ENCODE measurements around the gene ADAMTSL4. TPM values are rescaled to one million over a fixed set of nuclear protein-coding genes. Genes with fewer than 3 reads are reported as not detected.
A peak's percentile ranks its signal among the peaks of the same experiment; 100 is the strongest.

The ADAMTSL4 gene
- total RNA-seq = 80.3 TPM
- long read RNA-seq, partial matches to known transcripts = 27 of 31 reads
- long read RNA-seq, other reads (novel, unspliced or antisense) = 4 of 31 reads

DNA sequence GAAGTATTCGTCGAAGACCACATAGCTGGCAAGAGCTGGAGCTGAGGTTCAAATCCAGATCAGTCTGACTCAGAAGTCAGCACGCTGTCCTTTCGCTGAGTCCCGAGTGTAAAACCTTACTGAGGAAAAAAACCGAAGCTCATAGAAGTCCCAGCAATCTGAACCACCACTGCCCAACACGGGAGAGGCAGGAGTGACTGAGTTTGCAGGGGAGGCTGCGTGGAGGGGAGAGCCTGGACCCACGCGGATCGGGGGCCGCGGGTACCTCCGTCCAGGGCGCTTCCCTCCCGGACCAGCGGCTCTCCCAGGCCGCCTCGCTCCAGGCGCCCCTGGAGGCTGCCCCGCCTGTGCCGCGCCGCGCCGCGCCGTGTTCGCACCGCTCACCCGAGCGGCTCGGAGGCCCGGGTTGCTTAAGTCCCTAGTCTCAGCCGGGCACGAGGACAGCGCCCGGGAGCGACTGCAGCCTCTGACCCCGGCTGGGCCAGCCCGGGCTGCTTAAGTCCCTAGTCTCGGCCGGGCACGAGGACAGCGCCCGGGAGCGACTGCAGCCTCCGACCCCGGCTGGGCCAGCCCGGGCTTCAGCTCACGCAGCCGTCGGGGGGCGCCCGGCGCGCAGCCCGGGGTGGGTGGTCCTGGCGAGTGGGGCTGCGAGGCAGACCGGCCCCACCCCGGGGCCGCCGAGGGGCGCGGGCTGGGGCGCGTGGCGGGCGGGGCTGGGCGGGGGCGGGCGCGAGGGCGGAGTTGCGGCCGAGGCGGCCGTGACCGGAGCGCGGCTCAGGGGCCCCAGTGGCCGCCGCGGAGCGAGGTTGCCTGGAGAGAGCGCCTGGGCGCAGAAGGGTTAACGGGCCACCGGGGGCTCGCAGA is at the start of gene ADAMTSL4:
TSS of gene ADAMTSL4 (plus strand) at position 777 of the 864 bp plus-strand sequence. CDS start 2,881 bp downstream, outside the sequence.
- intact Hi-C loops (cut with DNase I) = no loop called here
- peak; percentile 46 for ATAC-seq
- peak; percentile 86 for DNase-seq (ENCODE audit: missing footprints)

DNA sequence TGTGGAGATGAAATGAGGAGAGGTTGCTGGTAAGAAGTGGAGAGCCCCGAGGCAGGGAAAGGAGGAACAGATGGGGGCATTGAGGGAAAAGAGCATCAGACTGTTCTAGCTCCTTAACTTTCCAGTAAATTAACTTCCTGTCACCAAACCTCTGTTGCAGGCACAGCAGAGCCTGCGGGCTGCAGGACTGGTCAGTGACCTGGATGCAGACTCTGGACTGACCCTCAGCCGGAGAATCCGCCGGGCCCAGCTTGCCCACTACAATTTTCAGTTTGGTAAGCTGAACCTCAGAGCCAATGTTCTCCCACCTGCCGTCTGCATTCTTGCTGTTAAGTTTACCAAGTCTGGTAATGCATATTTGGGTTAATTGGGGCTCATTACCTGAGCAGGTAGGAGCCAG is 43.8 kb upstream of the ADAMTSL4 start:
- no peak for DNase-seq (ENCODE audit: missing footprints)
- no peak for ATAC-seq
- intact Hi-C loops (cut with DNase I) = no loop called here

DNA sequence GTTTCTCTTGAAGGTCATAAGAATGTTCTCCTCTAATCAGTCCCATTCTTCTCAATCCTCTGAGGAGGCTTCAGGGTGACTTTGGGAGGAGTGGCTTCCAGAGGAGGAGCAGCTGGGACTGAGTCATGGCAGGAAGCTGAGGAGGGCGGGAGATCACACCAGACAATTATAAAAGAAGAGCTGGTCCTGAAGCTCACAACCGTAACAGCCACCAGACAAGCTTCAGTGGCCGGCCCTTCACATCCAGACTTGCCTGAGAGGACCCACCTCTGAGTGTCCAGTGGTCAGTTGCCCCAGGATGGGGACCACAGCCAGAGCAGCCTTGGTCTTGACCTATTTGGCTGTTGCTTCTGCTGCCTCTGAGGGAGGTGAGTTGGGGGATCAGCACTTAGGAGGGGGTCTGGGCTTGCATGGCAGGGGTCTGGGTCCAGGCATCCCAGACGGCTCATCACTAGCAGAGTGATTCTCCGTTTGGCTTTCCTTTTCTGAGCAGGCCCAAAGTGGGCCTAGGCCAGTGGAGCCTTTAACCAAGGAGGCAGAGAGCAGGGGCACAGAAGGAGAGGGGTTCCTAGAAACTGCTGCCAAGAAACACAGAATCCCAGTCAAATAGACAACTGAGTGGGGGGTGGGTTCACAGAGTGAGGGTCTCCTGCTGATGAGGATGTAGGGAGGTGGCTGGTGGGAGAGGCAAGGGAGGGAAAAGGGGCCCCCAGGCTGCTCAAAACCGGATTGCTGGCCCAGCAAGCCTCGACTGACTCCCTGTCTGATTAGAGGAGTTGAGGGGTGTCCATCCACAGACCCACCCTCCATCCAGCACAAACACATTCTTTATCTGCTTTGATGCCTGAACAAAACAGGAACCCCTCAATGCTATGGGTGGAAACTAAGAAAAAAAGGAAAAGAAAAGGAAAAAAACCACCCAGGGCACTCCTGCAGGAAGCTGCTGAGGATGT is 41.0 kb upstream of the ADAMTSL4 start, which contains the start of gene ECM1:
TSS of gene ECM1 (plus strand) at position 198 of the 953 bp plus-strand sequence. CDS start at position 299, 101 bp downstream.
- ATAC-seq = peak; percentile 80
- no peak for DNase-seq (ENCODE audit: missing footprints)
- intact Hi-C loops (cut with DNase I) = no loop called here

DNA sequence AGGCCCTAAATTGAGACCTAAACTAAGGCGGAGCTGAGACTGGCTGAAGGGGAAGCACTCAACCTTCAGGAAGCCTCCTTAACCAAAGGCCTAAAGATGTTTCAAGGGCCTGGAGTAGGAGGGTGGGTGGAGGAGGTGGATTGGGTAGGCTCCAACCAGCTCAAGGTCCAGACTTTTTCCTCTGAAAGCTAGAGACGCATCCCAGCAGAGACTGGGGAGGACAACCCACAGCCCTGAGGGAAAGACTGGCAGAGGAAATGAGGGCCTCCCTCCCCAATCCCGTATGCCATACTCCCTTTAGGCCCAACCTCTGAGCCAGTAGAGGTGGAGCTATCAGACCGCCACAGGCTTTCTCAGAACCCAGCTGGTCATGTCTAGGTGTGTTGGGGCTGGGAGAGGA is 40.2 kb upstream of the ADAMTSL4 start:
- DNase-seq (ENCODE audit: missing footprints) (no peak), ATAC-seq (peak; percentile 11)
- intact Hi-C loops (cut with DNase I) = no loop called here

DNA sequence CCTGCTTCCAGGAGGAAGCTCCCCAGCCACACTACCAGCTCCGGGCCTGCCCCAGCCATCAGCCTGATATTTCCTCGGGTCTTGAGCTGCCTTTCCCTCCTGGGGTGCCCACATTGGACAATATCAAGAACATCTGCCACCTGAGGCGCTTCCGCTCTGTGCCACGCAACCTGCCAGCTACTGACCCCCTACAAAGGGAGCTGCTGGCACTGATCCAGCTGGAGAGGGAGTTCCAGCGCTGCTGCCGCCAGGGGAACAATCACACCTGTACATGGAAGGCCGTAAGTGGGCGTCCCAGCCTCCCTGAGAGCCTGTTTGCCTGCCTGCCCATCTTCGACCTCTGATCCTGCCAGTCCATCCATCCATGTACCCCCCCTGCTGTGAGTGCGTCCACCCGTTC is 37.7 kb upstream of the ADAMTSL4 start:
- no peak for DNase-seq (ENCODE audit: missing footprints)
- intact Hi-C loops (cut with DNase I) = no loop called here
- no peak for ATAC-seq

DNA sequence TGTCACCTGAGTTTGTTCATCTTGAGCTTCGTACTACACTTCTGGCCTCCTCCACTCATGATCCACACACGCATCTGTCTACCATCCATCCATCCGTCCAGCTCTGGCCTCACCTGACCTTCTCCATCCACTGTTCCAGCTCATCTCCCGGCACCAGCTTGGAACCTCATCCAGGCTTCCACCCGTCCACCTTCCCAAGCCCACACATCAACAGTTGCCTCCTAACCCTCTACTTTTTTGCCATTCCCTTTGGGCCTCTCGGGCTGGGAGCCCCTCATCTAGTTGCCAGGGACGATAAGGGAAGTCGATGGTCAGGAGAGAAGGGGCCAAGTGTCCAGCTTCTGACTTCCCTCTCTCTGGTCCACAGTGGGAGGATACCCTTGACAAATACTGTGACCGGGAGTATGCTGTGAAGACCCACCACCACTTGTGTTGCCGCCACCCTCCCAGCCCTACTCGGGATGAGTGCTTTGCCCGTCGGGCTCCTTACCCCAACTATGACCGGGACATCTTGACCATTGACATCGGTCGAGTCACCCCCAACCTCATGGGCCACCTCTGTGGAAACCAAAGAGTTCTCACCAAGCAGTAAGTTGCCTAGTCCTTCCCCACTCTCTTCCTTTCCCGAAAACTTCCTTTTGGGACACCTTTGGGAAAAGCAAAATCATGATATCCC is 37.1 kb upstream of the ADAMTSL4 start:
- intact Hi-C loops (cut with DNase I) = no loop called here
- DNase-seq (ENCODE audit: missing footprints) = no peak

DNA sequence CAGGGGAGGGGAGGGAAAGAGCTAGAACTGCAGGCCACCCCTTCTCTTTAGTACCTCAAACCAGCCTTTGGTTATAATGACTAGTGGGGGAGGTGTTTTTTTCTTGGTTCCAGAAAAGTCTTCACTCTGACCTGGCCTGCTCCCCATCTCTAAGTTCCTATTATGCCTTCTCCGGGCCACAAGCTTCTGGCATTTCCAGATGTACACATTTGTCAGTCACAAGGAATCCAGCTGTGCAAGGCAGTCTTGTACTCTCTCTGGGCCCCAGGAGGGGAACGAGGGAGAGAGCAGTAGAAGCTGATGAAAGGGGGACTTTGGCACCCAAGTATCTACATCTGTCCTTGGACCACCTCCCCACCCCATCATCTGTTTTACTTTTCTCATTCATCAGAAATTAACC is 36.4 kb upstream of the ADAMTSL4 start:
- intact Hi-C loops (cut with DNase I) = no loop called here
- no peak for DNase-seq (ENCODE audit: missing footprints)
- no peak for ATAC-seq

More for the DNA sequence above, 37.1 kb upstream of the ADAMTSL4 start:
- ATAC-seq = no peak

DNA sequence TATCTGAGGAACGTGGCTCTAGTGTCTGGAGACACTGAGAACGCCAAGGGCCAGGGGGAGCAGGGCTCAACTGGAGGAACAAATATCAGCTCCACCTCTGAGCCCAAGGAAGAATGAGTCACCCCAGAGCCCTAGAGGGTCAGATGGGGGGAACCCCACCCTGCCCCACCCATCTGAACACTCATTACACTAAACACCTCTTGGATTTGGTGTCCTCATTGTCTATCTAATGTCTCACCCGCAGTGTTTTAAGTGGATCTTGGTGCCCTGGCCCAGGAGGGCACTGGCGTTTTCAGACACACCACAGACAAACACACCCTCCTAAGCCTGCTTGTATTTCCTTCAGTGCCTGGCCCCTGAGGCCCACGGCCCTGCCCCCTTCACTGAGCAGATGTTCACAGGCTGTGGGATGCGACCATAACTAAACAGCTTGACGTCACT is 35.8 kb upstream of the ADAMTSL4 start:
- no peak for DNase-seq (ENCODE audit: missing footprints)

DNA sequence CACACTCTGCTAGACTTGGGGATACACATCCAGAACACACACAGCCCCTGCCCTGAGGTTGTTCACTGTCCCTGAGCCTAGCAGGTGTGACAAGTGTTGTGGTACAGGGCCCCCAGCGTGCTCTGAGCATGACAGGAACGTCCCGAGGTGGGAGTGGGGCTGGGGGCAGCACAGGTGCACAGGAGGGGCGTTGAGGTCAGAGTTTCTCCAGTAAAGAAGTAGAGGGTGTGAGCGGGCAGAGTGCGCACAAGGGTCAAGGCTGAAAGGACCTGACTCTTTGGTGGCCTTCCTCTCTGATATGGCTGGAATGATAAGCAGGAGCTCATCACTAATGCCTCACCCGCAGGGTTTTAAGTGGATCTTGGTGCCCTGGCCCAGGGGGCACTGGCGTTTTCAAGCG is 34.9 kb upstream of the ADAMTSL4 start:
- intact Hi-C loops (cut with DNase I) = no loop called here
- DNase-seq (ENCODE audit: missing footprints) (no peak), ATAC-seq (no peak)

More for the DNA sequence above, 35.8 kb upstream of the ADAMTSL4 start:
- ATAC-seq = no peak
- intact Hi-C loops (cut with DNase I) = no loop called here

DNA sequence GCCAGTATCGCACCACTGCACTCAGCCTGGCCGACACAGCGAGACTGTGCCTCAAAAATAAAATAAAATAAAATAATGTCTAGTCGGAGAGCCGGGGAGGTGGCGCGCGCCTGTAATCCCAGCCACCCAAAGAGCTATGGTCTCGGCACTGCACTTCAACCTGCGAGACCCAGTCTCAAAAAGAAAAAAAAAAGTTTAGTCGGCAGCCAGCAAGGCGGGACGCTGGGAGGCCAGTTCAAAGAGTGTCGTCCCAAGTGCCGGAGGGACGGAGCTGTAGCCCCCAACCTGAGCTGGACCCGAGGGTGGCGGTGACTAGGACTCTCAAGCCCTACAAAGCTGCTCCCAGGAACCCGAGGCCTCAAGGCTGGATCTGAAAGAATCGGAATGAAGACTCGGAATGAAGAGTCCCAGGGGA is 34.3 kb upstream of the ADAMTSL4 start:
- intact Hi-C loops (cut with DNase I) = loop anchor here (1.0 kb wide), 1 partner anchor 17 kb away; no protein-coding TSS in a partner anchor
- DNase-seq (ENCODE audit: missing footprints) (no peak), ATAC-seq (peak; percentile 7)

DNA sequence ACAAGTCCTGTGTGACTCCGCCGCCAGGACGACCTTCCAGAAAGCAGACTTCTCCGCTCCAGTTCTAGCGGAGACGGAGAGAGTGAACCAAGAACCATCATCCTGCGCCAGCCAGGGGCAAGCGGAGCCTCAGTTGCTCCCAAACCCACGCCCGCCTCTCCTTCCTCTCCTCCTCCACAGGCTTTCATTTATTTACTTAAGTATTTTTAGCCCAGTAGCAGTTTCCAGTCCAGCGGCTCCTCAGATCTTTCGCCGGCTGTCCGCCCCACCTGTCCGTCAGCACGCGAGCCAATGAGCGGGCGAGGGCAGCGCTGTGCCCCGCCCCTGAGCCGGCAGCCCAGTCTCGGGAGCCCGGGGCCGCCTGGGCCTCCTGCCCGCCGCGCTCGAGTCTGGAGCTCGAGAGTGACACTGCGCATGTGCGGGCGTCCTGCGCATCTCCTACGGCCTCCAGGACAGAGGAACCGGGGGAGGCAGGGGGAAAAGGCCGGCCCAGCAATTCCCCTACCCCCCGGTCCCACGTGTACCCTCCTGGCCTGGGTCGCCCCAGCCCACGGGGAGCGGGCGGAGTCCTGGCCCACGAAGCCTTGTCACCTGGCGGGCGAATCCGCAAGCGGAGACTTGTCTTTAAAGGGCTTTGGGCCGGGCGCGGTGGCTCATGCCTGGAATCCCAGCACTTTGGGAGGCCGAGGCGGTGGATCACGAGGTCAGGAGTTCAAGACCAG is 33.7 kb upstream of the ADAMTSL4 start, which contains the start of gene FALEC:
TSS of gene FALEC (plus strand) at position 425 of the 722 bp plus-strand sequence.
- intact Hi-C loops (cut with DNase I) = loop anchor here (1.0 kb wide), 1 partner anchor 17 kb away; no protein-coding TSS in a partner anchor

DNA sequence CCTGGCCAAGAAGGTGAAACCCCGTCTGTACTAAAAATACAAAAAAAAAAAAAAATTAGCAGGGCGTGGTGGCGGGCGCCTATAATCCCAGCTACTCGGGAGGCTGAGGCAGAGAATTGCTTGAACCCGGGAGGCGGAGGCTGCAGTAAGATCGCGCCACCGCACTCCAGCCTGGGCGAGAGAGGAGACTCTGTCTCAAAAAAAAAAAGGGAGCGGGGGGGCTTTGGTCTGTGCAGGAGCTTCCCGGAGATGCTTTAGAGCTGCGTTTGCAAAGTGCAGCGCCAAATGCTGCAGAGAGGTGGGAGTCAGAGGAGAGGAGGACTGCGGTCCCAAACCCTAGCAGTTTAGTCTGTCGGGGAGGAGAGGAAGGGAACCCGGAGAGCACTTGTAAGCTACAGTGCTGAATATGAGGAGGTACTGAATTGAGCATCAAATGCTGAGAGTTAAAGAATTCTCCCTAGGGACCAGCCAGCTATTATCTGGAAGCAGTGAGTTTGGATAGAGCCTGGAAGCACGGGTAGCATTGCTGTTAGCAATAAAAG is 33.1 kb upstream of the ADAMTSL4 start:
- DNase-seq (ENCODE audit: missing footprints) (no peak), ATAC-seq (no peak)
- intact Hi-C loops (cut with DNase I) = no loop called here

More for the DNA sequence above, 33.7 kb upstream of the ADAMTSL4 start, which contains the start of gene FALEC:
- ATAC-seq (peak; percentile 98), DNase-seq (ENCODE audit: missing footprints) (peak; percentile 99)

DNA sequence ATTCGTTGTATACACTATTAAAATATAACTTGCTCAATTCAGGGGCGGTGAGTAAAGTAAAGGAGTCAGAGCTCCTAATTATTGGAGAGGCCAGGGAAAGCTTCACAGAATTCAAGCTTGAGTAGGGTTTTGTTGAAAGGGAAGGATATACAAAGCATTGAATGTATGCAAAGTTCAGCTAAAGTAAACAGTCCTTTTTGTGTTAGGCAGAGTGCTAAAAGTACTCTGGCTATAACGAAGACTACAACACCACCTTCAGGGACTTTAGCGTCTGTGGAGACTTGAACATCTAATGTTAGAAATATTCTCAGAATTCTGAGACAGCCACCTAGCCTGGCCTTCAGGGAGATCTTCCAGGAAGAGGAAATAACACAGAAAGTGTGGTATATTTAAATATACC is 32.6 kb upstream of the ADAMTSL4 start:
- intact Hi-C loops (cut with DNase I) = no loop called here
- no peak for ATAC-seq
- DNase-seq (ENCODE audit: missing footprints) = no peak

DNA sequence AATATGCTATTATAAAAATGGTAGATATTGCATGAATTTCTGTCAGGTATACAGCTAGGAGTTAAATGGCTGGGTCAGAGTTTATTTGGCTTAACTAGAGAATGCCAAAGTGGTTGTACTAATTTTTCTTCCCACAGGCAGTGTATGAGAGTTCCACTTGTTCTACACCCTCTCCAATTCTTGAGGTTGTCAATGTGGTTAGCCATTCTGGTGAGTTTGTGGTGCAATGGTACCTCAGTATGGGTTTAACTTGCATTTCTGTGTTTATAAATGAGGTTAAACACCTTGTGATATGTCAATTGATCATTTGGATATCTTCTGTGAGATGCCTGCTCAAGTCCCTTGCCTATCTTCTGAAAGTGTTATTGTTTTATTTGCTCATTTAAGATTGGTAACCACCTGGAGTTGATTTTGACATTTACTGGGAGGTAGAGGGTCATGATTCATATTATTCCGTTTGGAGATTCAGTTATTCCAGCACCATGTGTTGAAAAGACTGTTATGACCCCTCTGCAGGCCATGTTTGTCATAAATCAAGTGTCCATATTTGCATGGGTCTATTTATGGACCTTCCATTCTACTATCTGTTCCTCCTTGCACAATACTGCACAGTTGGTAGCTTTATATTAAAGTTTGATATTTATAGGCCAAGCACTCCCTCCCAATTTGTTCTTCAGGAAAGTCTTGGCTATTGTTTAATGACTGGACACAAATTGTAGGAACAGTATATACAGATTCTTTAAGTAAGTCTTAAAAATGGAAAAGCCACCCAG is 27.8 kb upstream of the ADAMTSL4 start:
- DNase-seq (ENCODE audit: missing footprints) (no peak), ATAC-seq (no peak)
- intact Hi-C loops (cut with DNase I) = no loop called here

DNA sequence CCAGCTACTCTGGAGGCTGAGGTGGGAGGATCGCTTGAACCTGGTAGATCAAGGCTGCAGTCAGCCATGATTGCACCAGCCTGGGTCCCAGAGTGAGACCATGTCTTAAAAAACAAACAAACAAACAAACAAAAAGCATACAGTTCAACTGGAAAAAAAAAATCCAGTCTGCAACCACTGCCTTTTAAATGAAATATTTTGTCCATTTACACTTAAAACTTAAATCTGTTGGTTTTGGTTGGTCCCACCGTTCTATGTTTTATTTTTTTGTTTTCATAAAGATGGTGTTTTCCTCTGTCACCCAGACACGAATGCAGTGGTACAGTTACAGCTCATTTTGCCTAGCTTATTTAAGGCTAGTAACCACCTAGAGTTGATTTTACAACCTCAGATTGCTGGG is 23.9 kb upstream of the ADAMTSL4 start:
- ATAC-seq (no peak), DNase-seq (ENCODE audit: missing footprints) (no peak)
- intact Hi-C loops (cut with DNase I) = no loop called here

DNA sequence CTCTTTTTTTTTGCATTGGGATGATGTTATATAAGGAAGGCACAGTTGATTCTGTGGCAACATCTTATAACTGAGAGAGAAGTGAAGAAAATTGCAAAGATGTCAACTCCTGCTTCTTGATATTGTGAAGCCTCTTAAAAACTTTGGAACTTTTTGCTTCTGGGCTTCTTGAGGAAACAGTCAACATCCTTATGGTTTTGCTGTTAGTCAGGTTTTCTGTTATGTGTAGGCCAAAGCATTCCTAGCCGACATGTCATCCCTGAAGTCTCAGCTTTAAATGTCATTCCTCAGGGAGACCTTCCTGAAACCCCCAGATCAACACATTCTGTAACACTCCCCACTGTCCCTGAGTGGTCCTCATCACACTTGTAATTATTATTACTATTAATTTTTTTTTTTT is 21.0 kb upstream of the ADAMTSL4 start:
- intact Hi-C loops (cut with DNase I) = no loop called here
- ATAC-seq = no peak

DNA sequence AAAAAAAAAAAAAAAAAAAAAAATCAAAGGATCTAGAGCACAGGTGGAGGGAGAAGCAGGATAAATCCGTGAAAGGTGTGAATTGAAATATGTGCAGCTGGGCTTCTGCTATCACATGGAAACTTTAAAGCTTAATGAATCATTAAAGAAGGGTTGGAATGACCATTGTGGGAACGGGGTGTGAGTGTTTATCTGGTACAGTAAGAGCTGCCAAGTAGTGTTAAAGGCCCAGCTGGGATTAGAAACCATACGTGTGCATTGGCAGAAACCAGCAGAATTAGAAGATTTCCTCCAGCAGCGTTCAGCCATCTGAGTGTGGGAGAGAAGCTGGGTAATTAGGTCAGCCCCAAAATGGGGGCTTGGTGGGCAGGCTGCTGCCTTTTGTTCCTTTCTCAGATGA is 20.2 kb upstream of the ADAMTSL4 start:
- intact Hi-C loops (cut with DNase I) = no loop called here
- peak; percentile 32 for ATAC-seq
- no peak for DNase-seq (ENCODE audit: missing footprints)

More for the DNA sequence above, 21.0 kb upstream of the ADAMTSL4 start:
- no peak for DNase-seq (ENCODE audit: missing footprints)

Measured in Right ventricle myocardium inferior (tissue), 1 donor.